ENCODE results near the gene PIGW.
A peak's percentile ranks its signal among the peaks of the same experiment; 100 is the strongest.

The PIGW gene

GRCh38 chr17:36525113-36525512, 9.7 kb upstream of the PIGW start:
- TF ChIP-seq, protein P1, sequence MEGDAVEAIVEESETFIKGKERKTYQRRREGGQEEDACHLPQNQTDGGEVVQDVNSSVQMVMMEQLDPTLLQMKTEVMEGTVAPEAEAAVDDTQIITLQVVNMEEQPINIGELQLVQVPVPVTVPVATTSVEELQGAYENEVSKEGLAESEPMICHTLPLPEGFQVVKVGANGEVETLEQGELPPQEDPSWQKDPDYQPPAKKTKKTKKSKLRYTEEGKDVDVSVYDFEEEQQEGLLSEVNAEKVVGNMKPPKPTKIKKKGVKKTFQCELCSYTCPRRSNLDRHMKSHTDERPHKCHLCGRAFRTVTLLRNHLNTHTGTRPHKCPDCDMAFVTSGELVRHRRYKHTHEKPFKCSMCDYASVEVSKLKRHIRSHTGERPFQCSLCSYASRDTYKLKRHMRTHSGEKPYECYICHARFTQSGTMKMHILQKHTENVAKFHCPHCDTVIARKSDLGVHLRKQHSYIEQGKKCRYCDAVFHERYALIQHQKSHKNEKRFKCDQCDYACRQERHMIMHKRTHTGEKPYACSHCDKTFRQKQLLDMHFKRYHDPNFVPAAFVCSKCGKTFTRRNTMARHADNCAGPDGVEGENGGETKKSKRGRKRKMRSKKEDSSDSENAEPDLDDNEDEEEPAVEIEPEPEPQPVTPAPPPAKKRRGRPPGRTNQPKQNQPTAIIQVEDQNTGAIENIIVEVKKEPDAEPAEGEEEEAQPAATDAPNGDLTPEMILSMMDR (IDR thresholded peaks at IDR 0.05; ENCODE audit: unreplicated experiment in 3 of 3) = no peak
- Mint-ChIP-seq H3K27ac (no peak overlapping the region), H3K36me3 (ENCODE audit: low read depth) (peaks cover 49% of the 10 kb centered on the region), H3K9me3 (no peaks in the 10 kb centered on the region), H3K27me3 (ENCODE audit: low read depth) (no peaks in the 10 kb centered on the region), H3K4me3 (no peak overlapping the region), H3K4me1 (peaks cover 19% of the 10 kb centered on the region)

DNA sequence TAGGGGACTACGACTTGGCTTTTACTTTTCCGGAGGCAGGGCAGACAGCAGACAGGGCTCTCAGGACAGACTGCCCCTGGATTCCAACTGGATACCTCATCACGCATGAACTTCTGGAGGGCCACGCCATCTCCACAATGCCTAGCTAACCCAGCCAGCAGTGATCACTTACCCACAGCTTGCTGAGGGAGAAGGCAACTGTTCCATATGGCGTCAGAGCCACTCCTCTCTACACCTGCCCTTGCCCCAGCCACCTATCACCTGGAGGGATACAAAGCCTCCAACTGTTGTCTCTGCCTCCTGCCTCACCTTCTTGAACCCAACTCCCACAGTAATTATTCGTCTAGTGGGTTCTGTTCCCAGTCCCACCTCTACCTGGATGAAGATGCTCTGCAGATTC, 8.9 kb upstream of the PIGW start:
- peaks cover 19% of the 10 kb centered on the region for H3K4me1 Mint-ChIP-seq
- H3K27ac Mint-ChIP-seq = no peak overlapping the region
- no peaks in the 10 kb centered on the region for H3K27me3 Mint-ChIP-seq (ENCODE audit: low read depth)
- no peaks in the 10 kb centered on the region for H3K9me3 Mint-ChIP-seq
- peaks cover 42% of the 10 kb centered on the region for H3K36me3 Mint-ChIP-seq (ENCODE audit: low read depth)
- TF ChIP-seq, protein P1 (IDR thresholded peaks at IDR 0.05; ENCODE audit: unreplicated experiment in 3 of 3) = no peak
- H3K4me3 Mint-ChIP-seq = no peak overlapping the region

- Mint-ChIP-seq H3K36me3 (ENCODE audit: low read depth) (peaks cover 42% of the 10 kb centered on the region), H3K9me3 (no peaks in the 10 kb centered on the region), H3K4me1 (peaks cover 19% of the 10 kb centered on the region), H3K4me3 (no peak overlapping the region), H3K27ac (peak overlapping the region in 1 of 3 experiments; percentile 70), H3K27me3 (ENCODE audit: low read depth) (no peaks in the 10 kb centered on the region)
- TF ChIP-seq, protein P1 (IDR thresholded peaks at IDR 0.05; ENCODE audit: unreplicated experiment in 3 of 3) = no peak
Observed at GRCh38 chr17:36527621-36528250, 7.1 kb upstream of the PIGW start.

GRCh38 chr17:36529121-36529520, 5.7 kb upstream of the PIGW start:
- Mint-ChIP-seq H3K27me3 (ENCODE audit: low read depth) (no peaks in the 10 kb centered on the region), H3K27ac (peak overlapping the region in 1 of 3 experiments; percentile 15), H3K9me3 (no peaks in the 10 kb centered on the region), H3K4me3 (peak overlapping the region in 1 of 3 experiments; percentile 2), H3K36me3 (ENCODE audit: low read depth) (peaks cover 43% of the 10 kb centered on the region), H3K4me1 (peaks cover 23% of the 10 kb centered on the region)
- TF ChIP-seq, protein P1 (IDR thresholded peaks at IDR 0.05; ENCODE audit: unreplicated experiment in 3 of 3) = no peak

- H3K36me3 Mint-ChIP-seq (ENCODE audit: low read depth) = peaks cover 23% of the 10 kb centered on the region
- TF ChIP-seq, protein P1 (IDR thresholded peaks at IDR 0.05; ENCODE audit: unreplicated experiment in 3 of 3) = no peak
- H3K27me3 Mint-ChIP-seq (ENCODE audit: low read depth) = no peaks in the 10 kb centered on the region
- no peaks in the 10 kb centered on the region for H3K9me3 Mint-ChIP-seq
- peak overlapping the region; percentile 56 to 99 (median 72) for H3K4me3 Mint-ChIP-seq
- peaks cover 23% of the 10 kb centered on the region for H3K4me1 Mint-ChIP-seq
- H3K27ac Mint-ChIP-seq = no peak overlapping the region
Observed at GRCh38 chr17:36532435-36532975, 2.3 kb upstream of the PIGW start.

Data from nephron (organoid).